Transverse colon (tissue), 4 donors: ENCODE results near the gene BIRC6. TPM values are rescaled to one million over a fixed set of nuclear protein-coding genes. Genes with fewer than 3 reads are reported as not detected.
"Not testable (repeated sequence)": the region's sequence is repeated elsewhere in the genome, so short reads cannot be mapped to it uniquely, and the experiment has no call there.

ENCODE experiments used
- DNase-seq: peaks from one replicate; pipeline ENCODE4 v3.0.0-alpha.2; 2019
- H3K27ac ChIP-seq, 4 donors: fragments of 200-600 bp; sonication (generic); 2 replicates each; pipeline ENCODE4 v1.5.1; 2016 to 2018; ENCODE audit warnings: inconsistent platforms in 4 of 4
- H3K27me3 ChIP-seq: fragments of 200-600 bp; sonication (generic); 2 replicates; pipeline ENCODE4 v1.5.1; 2017; ENCODE audit warnings: inconsistent platforms
- H3K36me3 ChIP-seq, 4 donors: fragments of 200-600 bp; sonication (generic); 2 replicates each; pipeline ENCODE4 v1.5.1; 2017 to 2019; ENCODE audit warnings: inconsistent platforms in 4 of 4
- H3K4me1 ChIP-seq, 4 donors: fragments of 200-600 bp; sonication (generic); 2 replicates each; pipeline ENCODE4 v1.5.1; 2017 to 2020; ENCODE audit warnings: inconsistent platforms in 4 of 4
- H3K4me3 ChIP-seq, 4 donors: fragments of 200-600 bp; sonication (generic); 1 replicate in 1 of 4; 2 replicates in 3 of 4; pipeline versions ENCODE4 v1.5.1 to v1.6.1; 2017 to 2019; ENCODE audit warnings: inconsistent platforms in 4 of 4
- H3K9me3 ChIP-seq, 2 donors: fragments of 200-600 bp; sonication (generic); 2 replicates each; pipeline ENCODE4 v1.5.1; 2017 to 2019; ENCODE audit warnings: inconsistent platforms in 2 of 2
- EP300 ChIP-seq: sonication (generic); formaldehyde crosslinking; IDR thresholded peaks from one replicate; pipeline ENCODE4 v1.6.1; 2017; ENCODE audit warnings: antibody characterized with exemption, low read depth
- POLR2A ChIP-seq: fragments of 450-650 bp; IDR thresholded peaks from one replicate; pipeline ENCODE4 v1.6.1; 2016; ENCODE audit warnings: antibody characterized with exemption, mild to moderate bottlenecking, moderate library complexity
- POLR2AphosphoS5 ChIP-seq, 3 donors: sonication (generic); formaldehyde crosslinking; IDR thresholded peaks; one replicate each; pipeline ENCODE4 v1.6.1; 2016; ENCODE audit warnings: antibody characterized with exemption in 3 of 3
- WGBS, 2 donors: methylation state at CpG; one replicate each; pipeline ENCODE4 v1.1.5; 2018; ENCODE audit warnings: low coverage in 1 of 2; 5-methylcytosine and 5-hydroxymethylcytosine counted together
- in situ Hi-C, 4 donors: fragments of 200-750 bp; cut with MboI; loops; one replicate each; pipeline versions ENCODE4 v1.15.0 to v1.15.1; 2017; ENCODE audit warnings: low sequenced_read_pairs in 3 of 4, low pct_ligation_motif_present in 1 of 4, low pct_unique_long_range_greater_than_20kb in 1 of 4
- intact Hi-C: fragments of 100-400 bp; cut with DNase I; formaldehyde crosslinking; loops from one replicate; pipeline ENCODE4 v1.15.1; 2023; ENCODE audit warnings: low total_unique reads
- total RNA-seq, 4 donors: library from RNA; depleted of rRNA; stranded (reverse); fragments of >200 nt; gene quantifications; one replicate each; pipeline ENCODE4 v1.1.0, GENCODE V29; 2016
- TF ChIP-seq, protein P1 (sequence below), 5 experiments: fragments of 200-600 bp in 3 of 5; fragments of 450-650 bp in 2 of 5; sonication (generic) in 3 of 5; IDR thresholded peaks; 1 replicate in 2 of 5; 2 replicates in 3 of 5; pipeline ENCODE4 v1.5.1; 2016 to 2017; ENCODE audit warnings: antibody characterized with exemption in 5 of 5, inconsistent platforms in 3 of 5, mild to moderate bottlenecking in 2 of 5, moderate library complexity in 1 of 5

BIRC6 gene
- total RNA-seq, 4 donors from 2014 or later = 131 to 337 (median 219) TPM

DNA sequence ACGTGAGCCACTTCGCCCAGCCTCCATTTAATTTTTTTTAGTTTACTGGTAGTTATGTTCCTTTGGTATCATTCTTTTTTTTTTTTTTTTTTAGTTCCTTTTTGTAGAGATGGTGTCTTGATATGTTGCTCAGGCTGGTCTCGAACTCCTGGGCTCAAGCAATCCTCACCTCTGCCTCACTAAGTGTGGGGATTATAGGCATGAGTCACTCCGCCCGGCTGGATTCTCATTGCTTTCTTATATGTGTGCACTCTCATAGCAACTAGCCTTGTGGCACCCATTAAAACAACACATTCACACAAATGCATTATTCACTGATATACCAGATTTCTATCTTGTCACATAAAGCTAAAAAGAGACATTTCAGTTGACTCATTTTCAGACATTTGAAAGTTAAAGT lies 275.3 kb downstream of the BIRC6 start:
- intact Hi-C loops = no loop called here

DNA sequence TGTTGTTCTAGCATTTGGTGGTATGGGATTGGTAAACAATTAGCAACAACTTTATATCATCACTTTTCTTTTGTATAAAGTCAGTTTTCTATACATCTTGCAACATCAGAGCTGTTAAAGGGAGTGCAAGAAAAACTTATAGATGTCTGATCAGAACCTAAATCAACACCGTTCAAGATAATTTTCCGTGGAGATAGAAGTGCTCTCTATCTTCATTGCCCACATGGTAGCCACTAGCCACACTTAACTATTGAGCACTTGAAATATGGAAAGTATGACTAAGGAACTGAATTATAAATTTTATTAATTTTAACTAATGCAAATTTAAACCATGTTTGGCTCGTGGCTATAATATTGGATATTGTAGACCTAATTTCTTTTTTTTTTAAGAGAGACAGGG lies 276.2 kb downstream of the BIRC6 start:
- Histone ChIP-seq H3K36me3 (peaks cover 0 to 58% (median 3%) of the 10 kb centered on the region in 4 donors), H3K4me1 (peaks cover 8 to 21% (median 10%) of the 10 kb centered on the region in 4 donors), H3K27ac (no peak overlapping the region), H3K4me3 (no peak overlapping the region), H3K9me3 (no peaks in the 10 kb centered on the region), H3K27me3 (no peaks in the 10 kb centered on the region)
- in situ Hi-C loops (no loop called here), intact Hi-C loops (no loop called here)
- TF ChIP-seq, protein P1, sequence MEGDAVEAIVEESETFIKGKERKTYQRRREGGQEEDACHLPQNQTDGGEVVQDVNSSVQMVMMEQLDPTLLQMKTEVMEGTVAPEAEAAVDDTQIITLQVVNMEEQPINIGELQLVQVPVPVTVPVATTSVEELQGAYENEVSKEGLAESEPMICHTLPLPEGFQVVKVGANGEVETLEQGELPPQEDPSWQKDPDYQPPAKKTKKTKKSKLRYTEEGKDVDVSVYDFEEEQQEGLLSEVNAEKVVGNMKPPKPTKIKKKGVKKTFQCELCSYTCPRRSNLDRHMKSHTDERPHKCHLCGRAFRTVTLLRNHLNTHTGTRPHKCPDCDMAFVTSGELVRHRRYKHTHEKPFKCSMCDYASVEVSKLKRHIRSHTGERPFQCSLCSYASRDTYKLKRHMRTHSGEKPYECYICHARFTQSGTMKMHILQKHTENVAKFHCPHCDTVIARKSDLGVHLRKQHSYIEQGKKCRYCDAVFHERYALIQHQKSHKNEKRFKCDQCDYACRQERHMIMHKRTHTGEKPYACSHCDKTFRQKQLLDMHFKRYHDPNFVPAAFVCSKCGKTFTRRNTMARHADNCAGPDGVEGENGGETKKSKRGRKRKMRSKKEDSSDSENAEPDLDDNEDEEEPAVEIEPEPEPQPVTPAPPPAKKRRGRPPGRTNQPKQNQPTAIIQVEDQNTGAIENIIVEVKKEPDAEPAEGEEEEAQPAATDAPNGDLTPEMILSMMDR (IDR thresholded peaks at IDR 0.05) = no peak
- TF ChIP-seq POLR2A = no peak
- no peak for TF ChIP-seq EP300
- TF ChIP-seq POLR2AphosphoS5 (IDR thresholded peaks at IDR 0.05) = no peak
- no peak for DNase-seq
- 83 to 90% methylated on average over 3 of the region's 3 CpGs for WGBS, 2 donors

More for the DNA sequence above, 275.3 kb downstream of the BIRC6 start:
- no peak for DNase-seq
- Histone ChIP-seq H3K9me3 (no peaks in the 10 kb centered on the region), H3K36me3 (peaks cover 0 to 51% (median 3%) of the 10 kb centered on the region in 4 donors), H3K4me3 (no peak overlapping the region), H3K4me1 (peaks cover 8 to 25% (median 10%) of the 10 kb centered on the region in 4 donors), H3K27ac (no peak overlapping the region), H3K27me3 (no peaks in the 10 kb centered on the region)
- WGBS, 2 donors = 87 to 89% methylated on average over 5 of the region's 5 CpGs
- TF ChIP-seq POLR2A (no peak), EP300 (no peak), POLR2AphosphoS5 (IDR thresholded peaks at IDR 0.05) (no peak)
- TF ChIP-seq, protein P1 (IDR thresholded peaks at IDR 0.05) = no peak
- in situ Hi-C loops = no loop called here

DNA sequence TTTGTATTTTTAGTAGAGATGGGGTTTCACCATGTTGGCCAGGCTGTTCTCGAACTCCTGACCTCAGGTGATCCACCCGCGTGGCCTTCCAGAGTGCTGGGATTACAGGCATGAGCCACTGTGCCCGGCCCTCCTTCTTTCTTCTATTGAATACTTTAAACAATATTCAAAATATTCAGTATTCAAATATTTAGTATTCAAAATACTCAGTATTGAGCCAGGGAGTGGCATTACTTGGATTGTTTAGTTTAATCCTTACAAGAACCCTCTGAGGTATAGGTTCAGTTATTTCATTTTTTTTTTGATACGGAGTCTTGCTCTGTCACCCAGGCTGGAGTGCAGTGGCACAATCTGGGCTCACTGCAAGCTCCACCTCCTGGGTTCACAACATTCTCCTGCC lies 281.7 kb downstream of the BIRC6 start:
- in situ Hi-C loops, H3K4me1 ChIP-seq, intact Hi-C loops, H3K27me3 ChIP-seq, DNase-seq, H3K27ac ChIP-seq, H3K4me3 ChIP-seq, H3K9me3 ChIP-seq: not testable (repeated sequence)
- H3K36me3 ChIP-seq = peaks cover 0 to 58% (median 21%) of the 10 kb centered on the region in 4 donors
- 96 to 100% methylated on average over 2 to 5 of the region's 5 CpGs for WGBS, 2 donors

DNA sequence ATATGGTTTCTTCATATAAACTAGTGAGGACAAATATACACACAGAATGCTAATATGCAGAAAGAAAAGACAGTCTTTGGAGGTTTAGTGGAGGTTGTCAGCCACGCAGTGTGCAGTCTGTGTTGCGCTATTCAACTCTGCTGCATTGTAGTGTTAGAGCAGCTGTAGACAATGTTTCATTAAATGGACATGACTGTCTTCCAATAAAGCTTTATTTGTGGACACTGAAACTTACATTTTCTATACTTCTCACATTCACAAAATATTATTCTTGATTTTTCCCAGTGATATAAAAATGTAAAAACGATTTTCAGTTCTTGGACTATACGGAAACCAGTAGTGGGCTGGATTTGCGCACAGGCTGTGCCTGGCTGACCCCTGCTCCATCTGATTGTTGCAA lies 284.4 kb downstream of the BIRC6 start:
- Histone ChIP-seq H3K36me3 (peaks cover 0 to 54% (median 20%) of the 10 kb centered on the region in 4 donors), H3K27me3 (no peaks in the 10 kb centered on the region), H3K9me3 (no peaks in the 10 kb centered on the region), H3K27ac (no peak overlapping the region), H3K4me1 (no peaks in the 10 kb centered on the region), H3K4me3 (no peak overlapping the region)
- DNase-seq = no peak
- in situ Hi-C loops = no loop called here
- intact Hi-C loops = no loop called here
- TF ChIP-seq, protein P1 (IDR thresholded peaks at IDR 0.05) = no peak
- no peak for TF ChIP-seq EP300
- no peak for TF ChIP-seq POLR2A
- no peak for TF ChIP-seq POLR2AphosphoS5 (IDR thresholded peaks at IDR 0.05)
- 91 to 97% methylated on average over 5 of the region's 5 CpGs for WGBS, 2 donors

DNA sequence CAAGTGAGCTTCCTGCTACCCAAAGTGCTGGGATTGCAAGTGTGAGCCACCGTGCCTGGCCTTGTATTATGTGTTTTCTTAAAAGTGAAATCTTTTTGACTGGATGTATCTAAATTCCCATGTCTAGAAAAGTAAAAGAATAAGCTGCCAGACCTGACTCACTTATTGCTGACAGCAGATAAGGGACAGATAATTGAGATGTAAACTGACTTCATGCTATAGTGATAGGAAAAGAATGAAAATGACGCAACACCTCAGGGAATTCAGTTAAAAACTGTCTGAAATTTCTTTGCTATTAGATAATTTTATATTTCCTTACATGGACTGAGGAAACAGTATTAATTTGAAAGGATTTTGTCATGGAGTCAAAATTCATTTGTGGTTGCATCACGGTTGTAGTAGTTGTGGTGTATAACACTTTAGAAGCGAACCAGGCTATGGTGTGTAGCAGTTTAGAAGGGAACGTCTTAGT lies 290.4 kb downstream of the BIRC6 start:
- 91 to 95% methylated on average over 5 of the region's 5 CpGs for WGBS, 2 donors
- Histone ChIP-seq H3K4me1 (no peaks in the 10 kb centered on the region), H3K27me3 (no peaks in the 10 kb centered on the region), H3K4me3 (no peak overlapping the region), H3K27ac (no peak overlapping the region), H3K9me3 (no peaks in the 10 kb centered on the region), H3K36me3 (peaks cover 0 to 22% (median 10%) of the 10 kb centered on the region in 4 donors)
- TF ChIP-seq POLR2AphosphoS5 (IDR thresholded peaks at IDR 0.05) (no peak), EP300 (no peak), POLR2A (no peak)
- TF ChIP-seq, protein P1 (IDR thresholded peaks at IDR 0.05) = no peak
- intact Hi-C loops = no loop called here
- DNase-seq = no peak
- in situ Hi-C loops = no loop called here
